Astrocyte of the cerebellum (primary cell): ENCODE measurements around the gene RNF220.

Experiments used
- DNase-seq: peaks from one replicate; pipeline ENCODE4 v3.0.0-alpha.2; 2011; ENCODE audit warnings: low read depth
- H3K4me3 ChIP-seq: 2 replicates; pipeline ENCODE4 v1.5.1; 2011; ENCODE audit warnings: mild to moderate bottlenecking, low read depth, low read length, moderate library complexity
- CTCF ChIP-seq: IDR thresholded peaks from 2 replicates; pipeline ENCODE4 v1.5.1; 2012; ENCODE audit warnings: low read length, low read depth, moderate library complexity, mild to moderate bottlenecking; ENCODE audit errors: missing control alignments
- in situ Hi-C: cut with HindIII; loops from 2 replicates; pipeline ENCODE4 v1.10.0; 2017; ENCODE audit warnings: low sequenced_read_pairs

The RNF220 gene

GRCh38 chr1:44531785-44532566, 126.9 kb downstream of the RNF220 start:
- in situ Hi-C loops: no loop called here
- TF ChIP-seq CTCF: no peak
- no peak for DNase-seq
- H3K4me3 ChIP-seq: no peak overlapping the region

DNA sequence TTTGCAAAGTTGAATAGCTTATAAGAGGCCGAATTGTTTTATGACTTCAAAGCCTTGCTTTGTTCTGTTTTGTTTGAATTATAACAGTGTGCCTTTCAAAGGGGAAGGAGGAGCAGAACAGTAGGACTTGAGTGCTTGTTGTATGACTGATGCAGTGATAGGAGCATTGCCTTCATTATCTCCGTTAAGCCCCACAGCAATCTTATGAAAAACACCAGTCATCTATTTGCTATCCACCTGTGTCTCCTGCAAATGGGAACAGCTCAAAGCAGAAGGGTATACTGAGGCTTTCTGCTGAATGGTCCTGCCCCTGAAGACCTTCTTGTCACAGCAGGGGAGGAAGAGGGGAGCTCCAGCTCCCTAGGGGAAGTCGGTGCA, 127.5 kb downstream of the RNF220 start:
- in situ Hi-C loops: no loop called here
- no peak for TF ChIP-seq CTCF
- H3K4me3 ChIP-seq: no peak overlapping the region
- no peak for DNase-seq

DNA sequence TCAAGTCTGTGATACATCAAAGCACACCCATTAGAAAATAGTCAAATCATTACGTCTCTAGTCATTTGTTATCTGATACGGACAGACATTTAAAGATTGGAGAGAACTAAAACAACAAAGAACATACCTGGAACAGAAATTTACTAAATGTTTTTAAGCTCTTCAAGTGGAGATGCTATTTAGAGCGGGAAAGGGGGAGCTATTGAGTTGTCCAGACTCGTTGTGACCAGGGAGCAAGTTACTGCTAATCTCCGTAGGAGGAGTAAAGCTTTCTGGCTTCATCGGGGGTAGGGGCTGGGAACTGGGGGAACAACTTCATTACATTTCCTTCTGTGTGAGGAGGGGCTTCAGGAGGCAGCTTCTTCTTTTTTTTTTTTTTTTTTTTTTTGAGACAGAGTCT, 129.7 kb downstream of the RNF220 start:
- TF ChIP-seq CTCF: no peak
- no peak for DNase-seq
- in situ Hi-C loops: no loop called here
- no peak overlapping the region for H3K4me3 ChIP-seq

- in situ Hi-C loops: no loop called here
- no peak for DNase-seq
- H3K4me3 ChIP-seq: no peak overlapping the region
These were observed 131.5 kb downstream of the RNF220 start for GRCh38 chr1:44536357-44537209.

DNA sequence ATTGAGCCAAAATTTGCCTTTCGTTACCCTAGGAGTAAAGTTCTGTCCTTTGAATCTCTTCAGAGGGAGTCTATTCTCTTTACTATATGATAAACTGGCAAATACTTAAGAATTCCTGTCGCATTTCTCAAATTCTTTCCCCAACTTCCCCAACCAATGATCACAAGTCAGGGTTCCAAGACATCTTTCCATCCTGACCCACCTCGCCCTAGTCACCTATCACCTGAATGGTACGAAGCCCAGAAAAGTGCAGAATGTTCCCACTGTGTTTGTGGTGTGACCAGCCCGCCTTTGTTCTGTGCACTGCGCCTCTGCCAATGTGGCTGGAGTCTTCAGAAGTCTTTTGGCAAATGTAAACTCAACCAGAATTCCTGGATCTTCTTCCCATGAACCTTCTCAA, 132.5 kb downstream of the RNF220 start:
- no peak for TF ChIP-seq CTCF
- in situ Hi-C loops: no loop called here
- H3K4me3 ChIP-seq: no peak overlapping the region
- no peak for DNase-seq

More at GRCh38 chr1:44536357-44537209, 131.5 kb downstream of the RNF220 start:
- no peak for TF ChIP-seq CTCF

DNA sequence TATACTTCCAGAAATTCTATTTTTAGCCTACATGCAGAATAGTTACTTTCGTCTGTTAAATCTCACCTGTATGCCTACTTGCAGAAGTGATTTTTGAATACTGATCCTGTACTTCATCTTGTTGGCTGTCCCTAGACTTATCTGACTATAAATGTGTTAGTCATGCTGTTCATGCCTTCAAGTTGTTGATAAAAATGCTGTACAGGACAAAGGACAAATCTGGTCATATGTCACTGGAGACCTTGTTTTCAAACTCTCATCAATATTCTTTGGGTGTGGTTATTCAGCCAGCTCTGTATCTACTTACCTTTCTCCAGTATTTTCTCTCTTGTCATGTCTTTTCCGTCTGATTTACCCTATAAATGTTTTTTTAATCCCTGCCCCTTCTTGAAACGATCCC, 132.9 kb downstream of the RNF220 start:
- no peak for DNase-seq
- in situ Hi-C loops: no loop called here
- no peak for TF ChIP-seq CTCF
- H3K4me3 ChIP-seq: no peak overlapping the region
